NCI-H345 treated with DMSO at 0.1 percent for 48 hours (cell line): ENCODE results near the gene ADPRS.

Source experiments
- DNase-seq: peaks from one replicate; lab custom pipeline; 2025; ENCODE audit not compliant: unreplicated experiment; lab: John Stamatoyannopoulos, UW

The ADPRS gene

DNA sequence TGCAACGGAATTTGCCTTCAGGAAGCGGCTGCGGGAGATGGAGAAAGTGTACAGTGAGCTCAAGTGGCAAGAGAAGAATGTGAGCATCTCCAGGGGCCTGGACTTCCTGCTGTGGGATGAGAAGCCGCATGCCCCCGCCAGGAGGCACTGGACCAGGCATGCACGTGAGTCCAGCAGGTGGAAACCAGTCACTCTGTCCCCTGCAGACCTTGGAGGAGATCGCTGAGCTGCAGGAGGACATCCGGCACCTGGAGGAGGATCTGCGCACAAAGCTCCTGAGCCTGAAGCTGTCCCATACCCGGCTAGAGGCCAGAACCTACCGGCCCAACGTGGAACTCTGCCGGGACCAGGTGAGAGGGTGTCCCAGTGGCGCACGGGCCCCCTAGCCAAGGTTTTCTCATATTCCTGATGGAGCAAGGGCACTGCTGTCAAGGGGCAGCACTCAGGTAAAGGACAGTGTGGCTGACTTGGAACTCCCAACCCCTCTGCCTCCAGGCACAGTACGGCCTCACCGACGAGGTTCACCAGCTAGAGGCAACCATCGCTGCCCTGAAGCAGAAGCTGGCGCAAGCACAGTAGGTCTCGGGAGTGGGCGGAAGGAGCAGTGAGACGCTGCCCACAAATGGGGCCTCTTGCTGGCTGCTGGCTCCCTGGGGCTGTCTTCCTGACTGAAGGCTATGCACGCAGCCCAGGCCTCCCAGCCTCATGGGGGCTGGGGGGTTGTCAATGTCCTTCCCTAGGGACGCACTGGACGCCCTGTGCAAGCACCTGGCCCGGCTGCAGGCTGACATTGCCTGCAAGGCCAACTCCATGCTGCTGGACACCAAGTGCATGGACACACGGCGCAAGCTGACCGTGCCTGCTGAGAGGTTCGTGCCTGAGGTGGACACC, 1.2 kb upstream of the ADPRS start:
- DNase-seq: no peak

DNA sequence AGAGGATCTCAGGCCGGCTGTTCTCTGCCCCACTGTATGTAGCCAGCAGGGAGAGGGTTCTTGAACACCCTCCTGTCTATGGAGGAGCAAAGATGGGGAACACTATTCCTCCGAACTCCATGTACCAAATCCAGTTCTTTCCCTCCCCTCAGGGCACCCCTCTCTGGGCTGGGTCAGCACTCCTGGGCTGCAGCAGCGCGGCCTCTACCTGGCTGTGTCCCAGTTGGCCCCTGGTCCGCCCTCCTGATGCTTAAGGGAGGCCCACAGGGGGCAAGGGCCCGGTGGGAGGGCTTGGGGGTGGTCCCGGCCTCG, 471 bp upstream of the ADPRS start:
- no peak for DNase-seq

DNA sequence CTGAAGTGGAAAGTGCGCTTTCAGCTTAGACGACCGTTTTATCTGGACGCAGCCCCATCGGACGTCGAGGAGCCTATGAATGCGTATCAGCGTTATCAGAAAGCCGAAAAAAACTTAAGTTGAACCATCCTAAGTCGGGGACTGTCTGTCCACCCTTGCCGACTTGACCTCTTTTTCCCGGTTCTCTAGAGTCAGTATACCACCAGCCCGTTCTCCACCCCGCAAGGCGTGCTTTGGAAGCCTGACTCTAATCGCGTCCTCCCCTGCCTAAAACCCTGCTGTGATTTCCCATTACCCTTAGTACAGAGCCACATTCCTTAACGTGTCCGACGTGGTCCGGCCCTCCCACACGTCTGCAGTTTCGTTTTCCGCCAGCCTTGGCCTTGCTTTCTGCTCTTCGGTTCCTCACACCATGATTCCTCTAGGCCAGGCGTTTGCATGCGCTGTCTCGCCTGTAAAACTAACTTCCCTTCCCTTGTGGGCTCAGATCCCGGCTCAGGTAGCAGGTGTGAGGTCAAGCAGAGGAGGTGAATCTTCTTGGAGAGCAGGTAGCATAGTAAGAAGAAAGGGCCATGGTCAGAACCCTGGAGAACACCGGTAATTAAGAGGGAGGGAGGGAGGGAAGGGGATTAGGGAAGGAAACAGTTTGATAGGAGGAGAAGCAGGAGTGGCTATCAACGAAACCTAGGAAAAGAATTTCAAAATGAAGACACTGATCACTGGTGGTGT, 865 bp downstream of the ADPRS start:
- no peak for DNase-seq

DNA sequence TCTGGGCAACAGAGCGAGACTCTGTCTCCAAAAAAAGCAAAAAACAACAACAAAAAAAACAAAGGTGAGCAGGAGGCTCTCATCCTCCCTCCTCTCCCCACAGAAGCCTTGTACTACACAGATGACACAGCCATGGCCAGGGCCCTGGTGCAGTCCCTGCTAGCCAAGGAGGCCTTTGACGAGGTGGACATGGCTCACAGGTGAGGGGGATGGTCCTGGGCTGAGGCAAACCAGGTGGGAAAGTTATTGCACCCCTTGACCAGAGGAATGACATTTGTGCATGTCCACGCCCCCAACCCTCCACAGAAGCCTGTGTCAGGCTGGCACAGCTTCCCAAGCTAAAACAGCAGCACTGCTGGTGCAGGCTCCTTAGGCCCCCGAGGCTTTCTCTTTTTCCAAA, 2.4 kb downstream of the ADPRS start:
- no peak for DNase-seq

DNA sequence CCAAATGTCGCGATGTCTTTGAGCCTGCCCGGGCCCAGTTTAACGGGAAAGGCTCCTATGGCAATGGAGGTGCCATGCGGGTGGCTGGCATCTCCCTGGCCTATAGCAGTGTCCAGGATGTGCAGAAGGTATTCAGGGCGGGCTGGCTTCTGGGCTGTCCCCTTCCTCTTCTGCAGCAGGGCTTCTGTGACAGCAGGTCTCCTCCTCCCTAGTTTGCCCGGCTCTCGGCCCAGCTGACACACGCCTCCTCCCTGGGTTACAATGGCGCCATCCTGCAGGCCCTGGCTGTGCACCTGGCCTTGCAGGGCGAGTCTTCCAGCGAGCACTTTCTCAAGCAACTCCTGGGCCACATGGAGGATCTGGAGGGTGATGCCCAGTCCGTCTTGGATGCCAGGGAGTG, 3.0 kb downstream of the ADPRS start:
- DNase-seq: no peak

DNA sequence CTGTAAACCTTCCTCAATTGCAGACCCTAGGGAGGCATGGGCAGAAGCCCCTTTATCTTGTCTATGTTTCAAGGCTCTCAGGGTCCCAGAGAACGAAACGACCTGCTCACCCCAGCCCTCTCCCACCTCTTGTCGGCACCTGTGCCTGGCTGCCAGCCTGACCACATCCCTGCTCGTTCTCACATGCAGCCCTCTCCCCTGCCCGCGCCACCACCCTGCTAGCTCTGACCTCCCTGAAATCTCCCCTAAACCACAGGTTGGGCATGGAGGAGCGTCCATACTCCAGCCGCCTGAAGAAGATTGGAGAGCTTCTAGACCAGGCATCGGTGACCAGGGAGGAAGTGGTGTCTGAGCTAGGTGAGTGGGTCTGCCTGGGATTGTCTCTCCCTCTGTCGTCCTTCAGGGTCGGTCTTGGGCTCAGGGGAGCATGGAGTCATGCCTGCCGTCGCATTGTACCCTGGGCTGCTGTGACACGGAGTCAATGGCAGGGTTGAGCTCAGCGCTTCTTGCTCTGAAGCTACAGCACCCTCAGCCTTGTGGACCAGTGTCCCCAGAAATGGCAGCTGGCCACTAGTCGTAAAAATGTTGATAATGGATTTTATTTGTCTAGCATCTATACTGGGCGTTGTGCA, 3.6 kb downstream of the ADPRS start:
- DNase-seq: peak; percentile 38

DNA sequence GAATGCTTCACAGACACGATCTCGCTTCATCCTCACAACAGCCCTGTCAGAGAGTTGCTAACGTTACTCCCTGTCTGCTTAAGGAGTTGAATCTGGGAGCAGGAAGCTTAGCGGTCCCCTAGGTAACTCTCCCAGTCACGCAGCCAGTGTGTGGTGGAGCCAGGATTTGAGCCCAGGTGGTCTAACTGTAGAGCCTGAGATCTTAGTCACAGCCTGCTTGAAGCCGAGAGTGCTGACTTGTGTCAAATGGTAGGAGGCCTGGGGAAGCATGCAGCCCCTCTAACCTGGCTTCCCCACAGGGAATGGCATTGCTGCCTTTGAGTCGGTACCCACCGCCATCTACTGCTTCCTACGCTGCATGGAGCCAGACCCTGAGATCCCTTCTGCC, 4.1 kb downstream of the ADPRS start:
- DNase-seq: no peak

DNA sequence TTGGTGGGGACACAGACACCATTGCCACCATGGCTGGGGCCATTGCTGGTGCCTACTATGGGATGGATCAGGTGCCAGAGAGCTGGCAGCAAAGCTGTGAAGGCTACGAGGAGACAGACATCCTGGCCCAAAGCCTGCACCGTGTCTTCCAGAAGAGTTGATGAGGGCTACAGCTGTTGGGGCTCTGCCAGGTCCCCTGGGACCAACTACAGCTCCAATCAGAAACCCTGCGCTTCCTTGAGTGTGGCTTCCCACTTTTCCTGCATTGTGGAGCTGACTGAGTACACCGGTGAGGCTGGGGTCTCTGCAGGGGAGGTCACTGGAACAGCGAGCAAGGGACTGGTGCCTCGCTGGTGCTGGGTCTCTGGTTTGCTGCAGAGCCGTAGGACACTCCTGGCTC, 4.5 kb downstream of the ADPRS start:
- no peak for DNase-seq

DNA sequence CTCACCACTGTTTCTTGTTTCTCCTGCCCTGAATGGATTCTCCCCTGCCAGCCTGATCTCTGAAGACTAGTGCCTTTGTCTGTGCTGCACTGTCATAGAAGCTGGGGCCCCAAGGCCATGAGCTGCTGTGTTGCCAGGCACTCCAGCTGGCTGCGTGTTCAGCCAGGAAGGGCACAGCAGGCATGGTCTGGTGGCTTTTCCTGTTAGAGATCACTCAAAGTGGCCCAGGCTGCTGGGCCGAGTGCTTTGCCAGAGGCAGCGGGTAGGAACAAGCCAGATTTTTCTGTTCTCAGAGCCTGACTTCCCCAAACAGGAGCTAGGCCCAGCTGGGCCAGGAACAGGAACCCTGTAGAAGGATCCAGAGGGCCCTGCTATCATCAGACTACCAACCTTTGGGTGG, 5.2 kb downstream of the ADPRS start:
- no peak for DNase-seq

DNA sequence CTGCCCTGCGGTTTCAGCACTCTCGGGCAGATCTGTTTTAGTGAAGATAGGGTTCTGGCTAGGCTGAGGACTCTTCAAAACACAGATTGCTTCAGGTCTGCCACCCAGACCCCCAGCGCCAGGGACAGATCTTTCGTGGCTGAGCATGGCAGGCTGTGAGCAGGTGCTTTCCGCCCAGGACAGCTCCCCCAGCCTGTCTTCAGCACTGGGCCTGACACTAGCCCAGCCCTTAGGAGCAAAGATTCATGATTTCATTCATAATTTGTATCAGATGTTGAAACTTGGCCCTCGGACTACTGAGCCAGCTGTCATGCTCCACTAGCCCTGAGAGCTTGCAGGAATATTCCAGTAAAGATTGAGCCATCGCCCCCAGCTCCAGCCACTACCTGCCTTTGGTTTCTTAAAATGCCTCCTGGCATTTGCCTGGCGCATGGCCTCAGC, 5.9 kb downstream of the ADPRS start:
- no peak for DNase-seq

DNA sequence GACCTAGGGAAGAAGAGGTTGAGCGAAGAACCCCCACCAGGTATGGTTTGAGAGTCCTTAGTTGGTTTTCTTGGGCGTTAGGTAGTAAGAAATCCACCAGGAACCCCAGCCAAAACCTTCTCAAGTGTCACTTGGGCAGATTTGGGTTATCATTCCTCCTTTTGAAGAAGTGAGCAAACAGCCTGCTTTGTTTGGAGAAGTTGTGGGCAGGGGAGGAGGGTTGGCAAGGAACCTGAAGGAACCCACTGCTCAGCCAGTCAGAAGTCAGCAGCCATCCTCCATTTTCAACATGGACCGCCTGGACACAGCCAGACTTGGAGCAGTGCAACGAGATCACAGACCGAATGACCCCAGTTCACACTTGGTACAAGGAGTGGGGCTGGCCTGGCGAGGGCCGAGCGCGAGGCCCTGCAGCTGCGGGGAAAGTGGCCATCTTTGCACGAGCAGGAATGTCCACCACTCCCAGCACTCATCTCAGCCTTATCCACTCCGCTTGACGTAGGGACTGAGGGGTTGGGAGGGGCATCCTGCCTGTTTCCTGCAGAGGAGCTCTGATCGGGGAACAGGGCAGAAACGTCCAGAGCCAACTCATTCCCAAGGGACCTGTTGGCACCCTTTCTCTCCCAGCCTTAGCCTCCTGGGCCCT, 7.2 kb downstream of the ADPRS start:
- no peak for DNase-seq

DNA sequence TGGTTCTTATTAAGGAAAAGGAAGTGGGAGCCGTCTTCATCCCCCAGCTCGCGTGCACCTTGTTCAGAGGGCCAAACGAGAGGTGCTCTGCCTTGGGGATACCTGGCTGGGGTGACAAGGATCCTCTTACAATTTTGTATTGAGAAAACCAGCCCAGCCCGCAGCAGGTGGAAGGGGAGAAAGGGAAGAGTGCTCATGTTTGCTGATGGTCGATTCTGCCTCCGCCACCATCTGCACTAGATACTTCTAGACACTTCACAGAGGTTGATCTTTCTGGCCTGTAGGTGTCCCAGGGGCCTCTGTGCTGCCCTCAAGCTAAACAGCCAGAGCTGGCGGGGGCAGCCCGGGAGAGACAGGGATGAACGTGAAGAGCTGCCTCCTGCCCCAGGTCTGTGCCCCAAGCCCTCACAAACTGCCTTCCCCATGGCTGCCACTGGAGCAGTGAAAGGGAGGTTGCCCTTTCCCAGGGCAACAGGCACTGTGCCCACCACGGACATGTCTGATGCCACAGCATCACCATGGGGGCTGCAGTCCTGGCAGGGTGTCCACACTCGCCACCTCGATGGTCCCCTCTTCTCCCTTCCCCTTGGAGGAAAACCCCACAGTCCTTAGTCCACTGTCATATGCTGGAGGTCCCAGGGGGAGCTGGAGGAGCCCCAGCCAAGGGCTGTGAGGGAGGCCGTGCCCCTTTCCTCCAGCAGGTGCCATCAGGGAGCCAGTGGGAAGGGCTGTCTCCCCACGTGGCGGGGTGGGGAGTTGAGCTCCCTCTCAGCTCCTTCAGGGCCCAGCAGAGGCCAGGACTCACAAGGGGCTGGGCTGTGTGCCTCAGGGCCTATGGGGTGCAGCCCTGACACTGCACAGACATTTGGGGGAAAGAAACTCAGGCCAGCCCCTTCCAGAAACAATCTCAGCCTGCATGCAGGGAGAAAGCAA, 8.1 kb downstream of the ADPRS start:
- DNase-seq: no peak

DNA sequence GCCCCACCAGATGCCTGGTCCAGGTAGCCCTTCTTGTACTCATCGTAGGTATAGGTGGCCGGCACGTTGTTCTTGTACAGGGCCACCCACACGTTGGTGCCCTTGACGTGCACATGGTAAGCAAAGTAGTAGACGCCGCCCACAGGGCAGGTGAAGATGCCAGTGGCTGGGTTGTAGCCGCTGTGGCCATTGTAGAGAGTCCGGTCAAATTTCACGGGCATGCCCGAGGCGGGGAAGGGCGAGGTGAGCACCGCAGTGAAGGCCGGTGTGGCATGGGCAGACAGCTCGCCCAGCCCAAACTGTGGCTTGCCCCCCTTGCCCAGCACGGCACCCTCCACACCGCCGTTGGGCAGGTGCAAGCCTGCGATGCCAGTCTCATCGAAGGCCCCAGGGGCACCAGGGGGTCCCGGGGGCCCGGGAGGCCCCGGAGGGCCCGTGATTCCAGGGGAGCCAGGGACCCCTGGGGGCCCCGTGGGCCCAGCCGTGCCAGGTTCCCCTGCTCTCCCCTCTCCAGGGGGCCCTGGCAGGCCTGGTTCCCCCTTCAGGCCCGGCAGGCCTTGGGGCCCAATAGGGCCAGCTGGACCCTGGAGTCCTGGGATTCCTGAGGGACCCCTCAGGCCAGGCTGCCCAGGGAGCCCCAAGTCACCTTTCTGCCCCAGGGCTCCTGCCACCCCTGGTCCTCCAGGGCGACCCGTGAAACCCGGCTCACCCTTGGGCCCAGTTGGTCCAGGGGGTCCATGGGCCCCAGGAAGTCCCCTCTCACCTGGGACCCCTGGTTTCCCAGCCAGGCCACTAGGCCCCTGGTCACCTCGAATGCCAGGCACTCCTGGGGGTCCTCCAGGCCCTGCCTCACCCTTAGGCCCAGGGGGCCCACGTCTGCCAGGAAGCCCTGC, 9.2 kb downstream of the ADPRS start:
- DNase-seq: no peak

DNA sequence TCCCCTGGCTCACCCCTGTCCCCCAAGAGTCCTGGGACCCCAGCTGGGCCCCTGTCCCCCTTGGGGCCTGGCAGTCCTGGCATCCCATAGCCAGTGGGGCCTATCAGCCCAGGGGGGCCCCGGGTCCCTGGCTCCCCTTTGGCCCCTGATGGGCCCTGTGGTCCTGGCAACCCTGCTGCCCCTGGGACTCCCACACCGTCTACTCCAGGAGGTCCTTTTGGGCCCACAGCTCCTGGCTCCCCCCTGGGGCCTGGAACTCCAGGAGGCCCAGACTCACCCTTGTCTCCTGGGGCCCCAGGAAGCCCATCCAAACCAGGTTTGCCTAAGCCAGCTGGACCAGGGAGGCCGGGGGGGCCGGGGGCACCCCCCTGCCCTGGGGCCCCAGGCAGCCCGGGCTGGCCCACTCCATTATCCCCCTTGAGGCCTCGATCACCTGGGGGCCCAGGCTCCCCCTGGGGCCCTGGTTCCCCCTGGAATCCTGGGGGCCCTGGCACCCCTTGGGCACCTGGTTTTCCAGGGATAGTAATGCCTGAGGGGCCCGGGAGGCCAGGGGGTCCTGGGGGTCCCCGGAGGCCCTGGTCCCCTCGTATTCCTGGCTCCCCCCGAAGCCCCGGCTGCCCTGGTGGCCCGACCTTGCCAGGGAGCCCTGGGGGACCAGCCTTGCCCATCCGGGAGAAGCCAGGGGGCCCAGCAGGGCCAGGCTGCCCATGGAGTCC, 10.1 kb downstream of the ADPRS start:
- no peak for DNase-seq

DNA sequence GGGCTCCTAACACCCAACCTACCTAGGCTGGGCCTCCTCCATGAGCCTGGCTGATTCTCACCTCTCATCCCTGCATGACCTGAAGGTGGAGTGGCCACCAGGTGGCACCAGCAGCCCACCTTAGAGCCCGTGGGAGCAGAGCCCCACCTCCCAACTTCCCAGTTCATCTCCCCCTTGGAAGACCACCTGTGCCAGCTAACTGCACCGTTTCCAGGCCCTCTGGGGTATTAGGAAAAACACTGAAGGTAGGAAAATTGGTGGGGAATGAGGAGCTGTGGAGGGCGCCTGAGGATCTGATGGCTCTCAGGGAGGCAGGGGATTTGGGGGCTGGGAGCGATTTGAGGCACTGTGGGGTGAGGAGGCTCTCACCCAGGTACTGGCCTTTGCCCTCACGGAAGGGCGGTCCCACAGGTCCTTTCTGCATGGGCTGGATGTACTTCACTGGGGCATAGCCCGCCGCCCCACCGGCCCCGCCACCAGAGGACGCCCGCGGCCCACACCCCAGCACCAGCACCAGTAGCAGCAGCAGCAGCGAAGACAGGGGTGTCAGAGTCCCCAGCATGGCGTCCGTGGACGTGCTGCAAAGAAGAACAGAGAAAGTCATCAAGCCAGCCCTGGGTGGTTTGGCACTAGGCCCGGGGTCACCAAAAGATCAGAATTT, 11.1 kb downstream of the ADPRS start:
- DNase-seq: peak; percentile 27

DNA sequence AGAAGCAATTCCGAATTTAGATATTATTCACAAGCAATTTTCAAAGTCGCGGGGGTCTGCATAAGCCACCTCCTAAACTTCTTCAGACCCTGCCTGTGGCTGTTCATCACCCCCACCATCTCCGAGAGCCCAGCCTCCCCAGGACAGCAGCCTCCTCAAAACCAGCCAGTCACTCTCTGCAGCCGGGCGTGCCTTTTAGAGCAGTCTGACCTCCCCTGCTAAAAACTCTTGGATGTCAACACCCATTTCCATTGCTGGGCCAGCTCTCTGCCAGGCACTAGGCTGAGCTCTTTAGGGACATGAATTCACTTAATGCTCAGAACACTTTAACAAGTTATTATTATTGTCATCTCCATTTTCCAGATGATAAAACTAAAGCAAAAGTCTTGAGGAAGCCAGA, 11.7 kb downstream of the ADPRS start:
- no peak for DNase-seq

DNA sequence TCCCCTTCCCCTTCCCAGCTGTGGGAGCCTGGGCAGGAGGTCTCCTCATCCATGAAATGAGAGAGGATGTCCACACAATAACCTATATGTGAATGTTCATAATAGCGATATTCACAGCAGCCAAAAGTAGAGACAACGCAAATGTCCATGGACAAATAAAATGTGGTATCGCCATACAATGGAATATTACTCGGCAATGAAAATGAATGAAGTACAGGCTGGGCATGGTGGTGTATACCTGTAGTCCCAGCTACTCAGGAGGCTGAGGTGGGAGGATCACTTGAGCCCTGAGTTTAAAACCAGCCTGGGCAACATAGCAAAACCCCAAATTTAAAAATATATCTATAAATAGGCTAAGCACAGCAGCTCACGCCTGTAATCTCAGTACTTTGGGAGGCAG, 12.9 kb downstream of the ADPRS start:
- no peak for DNase-seq

DNA sequence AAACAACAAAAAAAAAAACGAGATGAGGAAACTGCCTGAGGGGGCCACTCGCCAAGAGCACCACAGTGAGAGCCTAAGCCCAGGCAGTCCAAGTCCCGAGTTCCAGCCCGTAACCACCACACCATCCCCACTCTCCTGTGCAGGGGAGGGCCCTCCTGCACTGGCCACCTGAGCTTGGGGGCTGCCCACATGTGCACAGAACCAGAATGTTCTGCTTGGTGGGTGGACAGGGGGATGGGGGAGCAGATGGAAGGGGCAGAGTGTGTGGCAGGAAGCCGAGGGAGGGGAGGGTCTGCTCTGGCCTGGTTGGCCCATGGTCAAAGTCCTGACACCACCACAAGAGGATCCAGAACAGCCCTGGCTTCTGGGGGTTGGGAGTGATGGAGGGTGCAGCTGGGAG, 17.6 kb downstream of the ADPRS start:
- no peak for DNase-seq
